Esophagus squamous epithelium (tissue), 5 donors: ENCODE data around the gene MTERF1. TPM values are rescaled to one million over a fixed set of nuclear protein-coding genes. Genes with fewer than 3 reads are reported as not detected.
"Not testable (repeated sequence)": the region's sequence is repeated elsewhere in the genome, so short reads cannot be mapped to it uniquely, and the experiment has no call there.

ENCODE experiments used
- DNase-seq: peaks from one replicate; lab custom pipeline; 2025; lab: John Stamatoyannopoulos, UW
- H3K27ac ChIP-seq, 4 donors: fragments of 200-600 bp; sonication (generic); one replicate each; pipeline ENCODE4 v1.5.1; 2016 to 2019; ENCODE audit warnings: mild to moderate bottlenecking in 1 of 4
- H3K27me3 ChIP-seq, 4 donors: fragments of 200-600 bp; sonication (generic); 1 replicate in 3 of 4; 2 replicates in 1 of 4; pipeline versions ENCODE4 v1.5.1 to v1.6.0; 2017 to 2021; ENCODE audit warnings: antibody characterized with exemption in 1 of 4
- H3K36me3 ChIP-seq, 3 donors: fragments of 200-600 bp; sonication (generic); one replicate each; pipeline ENCODE4 v1.5.1; 2016 to 2019
- H3K4me1 ChIP-seq, 3 donors: fragments of 200-600 bp; sonication (generic); one replicate each; pipeline ENCODE4 v1.5.1; 2017 to 2019
- H3K4me3 ChIP-seq, 4 donors: fragments of 200-600 bp; sonication (generic); 1 replicate in 3 of 4; 2 replicates in 1 of 4; pipeline ENCODE4 v1.5.1; 2016 to 2019; ENCODE audit warnings: mild to moderate bottlenecking in 2 of 4, moderate library complexity in 1 of 4
- H3K9me3 ChIP-seq, 3 donors: fragments of 200-600 bp; sonication (generic); one replicate each; pipeline ENCODE4 v1.5.1; 2016 to 2019
- POLR2A ChIP-seq, 4 donors: fragments of 450-650 bp; IDR thresholded peaks; one replicate each; pipeline ENCODE4 v1.6.1; 2017; ENCODE audit warnings: antibody characterized with exemption in 4 of 4, mild to moderate bottlenecking in 4 of 4, moderate library complexity in 3 of 4
- WGBS, 2 donors: methylation state at CpG; one replicate each; pipeline ENCODE4 v1.1.5; 2018; 5-methylcytosine and 5-hydroxymethylcytosine counted together
- intact Hi-C: fragments of 100-400 bp; cut with DNase I; formaldehyde crosslinking; loops from one replicate; pipeline ENCODE4 v1.15.0; 2022
- total RNA-seq, 4 donors: library from RNA; depleted of rRNA; stranded (reverse); fragments of >200 nt; gene quantifications; one replicate each; pipeline ENCODE4 v1.1.0, GENCODE V29; 2016
- TF ChIP-seq, protein P1 (sequence below), 6 experiments: fragments of 450-650 bp in 4 of 6; fragments of 200-600 bp in 2 of 6; sonication (generic) in 2 of 6; IDR thresholded peaks; one replicate each; pipeline ENCODE4 v1.5.1; 2016 to 2019; ENCODE audit warnings: antibody characterized with exemption in 6 of 6, mild to moderate bottlenecking in 4 of 6, moderate library complexity in 4 of 6
- donor health status: DM: yes; HTN: yes; CAD: no.

MTERF1 gene
- total RNA-seq, 4 donors from 2014 or later: 6.3 to 9.9 (median 9.2) TPM

DNA sequence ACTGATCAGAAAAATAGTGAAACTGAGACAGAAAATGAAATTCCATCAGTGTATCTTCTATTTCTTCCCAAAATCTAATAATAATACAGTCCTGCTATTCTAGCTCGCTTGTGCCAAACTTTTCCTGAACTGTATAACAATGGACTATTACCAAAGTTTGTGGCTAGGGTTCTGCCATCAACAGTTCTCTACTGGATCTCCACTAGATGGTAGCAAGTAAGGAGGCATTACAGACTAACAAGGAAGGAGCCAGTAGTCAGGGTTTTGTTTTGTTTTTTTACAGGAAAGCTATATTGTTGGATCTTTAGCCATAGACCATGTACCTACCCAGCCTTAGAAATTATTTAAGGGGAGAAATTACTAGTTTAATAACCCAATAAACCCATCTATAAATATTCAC lies 10.8 kb downstream of the MTERF1 start:
- intact Hi-C loops: no loop called here
- 80 to 81% methylated on average over 1 of the region's 1 CpG for WGBS, 2 donors

DNA sequence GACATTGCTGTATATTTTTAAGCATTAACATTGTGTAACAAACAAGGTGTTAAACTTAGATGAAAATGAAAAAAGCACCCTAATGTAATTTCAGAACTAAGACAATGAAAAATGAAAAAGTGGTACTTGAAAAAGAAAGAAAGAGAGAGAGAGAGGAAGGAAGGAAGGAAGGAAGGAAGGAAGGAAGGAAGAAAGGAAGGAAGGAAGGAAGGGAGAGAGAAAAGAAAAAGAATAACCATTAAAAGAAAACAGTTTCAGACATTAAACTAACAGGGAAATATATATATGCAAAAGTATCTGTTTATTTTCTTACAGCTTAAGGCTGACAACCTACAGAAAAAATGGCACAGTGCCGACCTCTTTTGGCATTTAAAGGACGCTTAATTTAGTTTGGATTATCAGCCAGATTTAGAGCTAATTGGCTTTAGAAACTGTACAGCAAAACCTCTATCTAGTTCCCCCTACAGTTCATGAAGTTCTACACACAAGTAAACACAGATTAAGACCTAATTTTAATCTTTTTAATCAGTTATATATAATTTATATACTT lies 13.8 kb downstream of the MTERF1 start:
- no peak overlapping the region for H3K27ac ChIP-seq
- no peak overlapping the region for H3K4me3 ChIP-seq
- WGBS, 2 donors: 17 to 27% methylated on average over 2 of the region's 2 CpGs
- peaks cover 0 to 3% (median 0%) of the 10 kb centered on the region in 3 donors for H3K36me3 ChIP-seq
- no peaks in the 10 kb centered on the region for H3K27me3 ChIP-seq
- intact Hi-C loops: no loop called here
- no peak for TF ChIP-seq POLR2A (IDR thresholded peaks at IDR 0.05)
- TF ChIP-seq, protein P1, sequence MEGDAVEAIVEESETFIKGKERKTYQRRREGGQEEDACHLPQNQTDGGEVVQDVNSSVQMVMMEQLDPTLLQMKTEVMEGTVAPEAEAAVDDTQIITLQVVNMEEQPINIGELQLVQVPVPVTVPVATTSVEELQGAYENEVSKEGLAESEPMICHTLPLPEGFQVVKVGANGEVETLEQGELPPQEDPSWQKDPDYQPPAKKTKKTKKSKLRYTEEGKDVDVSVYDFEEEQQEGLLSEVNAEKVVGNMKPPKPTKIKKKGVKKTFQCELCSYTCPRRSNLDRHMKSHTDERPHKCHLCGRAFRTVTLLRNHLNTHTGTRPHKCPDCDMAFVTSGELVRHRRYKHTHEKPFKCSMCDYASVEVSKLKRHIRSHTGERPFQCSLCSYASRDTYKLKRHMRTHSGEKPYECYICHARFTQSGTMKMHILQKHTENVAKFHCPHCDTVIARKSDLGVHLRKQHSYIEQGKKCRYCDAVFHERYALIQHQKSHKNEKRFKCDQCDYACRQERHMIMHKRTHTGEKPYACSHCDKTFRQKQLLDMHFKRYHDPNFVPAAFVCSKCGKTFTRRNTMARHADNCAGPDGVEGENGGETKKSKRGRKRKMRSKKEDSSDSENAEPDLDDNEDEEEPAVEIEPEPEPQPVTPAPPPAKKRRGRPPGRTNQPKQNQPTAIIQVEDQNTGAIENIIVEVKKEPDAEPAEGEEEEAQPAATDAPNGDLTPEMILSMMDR (IDR thresholded peaks at IDR 0.05): no peak
- no peaks in the 10 kb centered on the region for H3K9me3 ChIP-seq
- DNase-seq: no peak
- H3K4me1 ChIP-seq: peaks cover 0 to 6% (median 0%) of the 10 kb centered on the region in 3 donors

More for the DNA sequence above, 10.8 kb downstream of the MTERF1 start:
- Histone ChIP-seq H3K27ac (no peak overlapping the region), H3K27me3 (no peaks in the 10 kb centered on the region), H3K4me1 (peaks cover 0 to 6% (median 0%) of the 10 kb centered on the region in 3 donors), H3K4me3 (no peak overlapping the region), H3K9me3 (no peaks in the 10 kb centered on the region), H3K36me3 (peaks cover 0 to 22% (median 0%) of the 10 kb centered on the region in 3 donors)
- TF ChIP-seq, protein P1 (IDR thresholded peaks at IDR 0.05): no peak
- TF ChIP-seq POLR2A (IDR thresholded peaks at IDR 0.05): no peak
- DNase-seq: no peak

GRCh38 chr7:91865511-91865910 lies 15.0 kb downstream of the MTERF1 start:
- no peak for DNase-seq
- Histone ChIP-seq H3K27me3 (no peaks in the 10 kb centered on the region), H3K27ac (no peak overlapping the region), H3K9me3 (no peaks in the 10 kb centered on the region), H3K36me3 (no peaks in the 10 kb centered on the region), H3K4me1 (peaks cover 0 to 6% (median 0%) of the 10 kb centered on the region in 3 donors), H3K4me3 (no peak overlapping the region)
- TF ChIP-seq, protein P1 (IDR thresholded peaks at IDR 0.05): no peak
- intact Hi-C loops: no loop called here
- WGBS, 2 donors: 89 to 99% methylated on average over 2 of the region's 2 CpGs

DNA sequence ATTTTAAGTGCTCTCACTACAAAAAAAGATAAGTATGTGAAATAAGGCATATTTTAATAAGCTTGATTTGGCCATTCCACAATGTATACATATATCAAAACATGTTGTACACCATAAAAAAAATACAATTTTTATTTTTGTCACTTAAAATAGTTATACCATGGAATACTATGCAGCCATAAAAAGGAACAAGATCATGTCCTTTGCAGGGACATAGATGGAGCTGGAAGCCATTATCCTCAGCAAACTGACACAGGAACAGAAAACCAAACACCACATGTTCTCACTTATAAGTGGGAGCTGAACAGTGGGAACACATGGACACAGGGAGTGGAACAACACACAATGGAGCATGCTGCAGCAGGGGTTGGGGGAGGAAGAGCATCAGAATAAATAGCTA lies 15.9 kb downstream of the MTERF1 start:
- H3K4me3 ChIP-seq, intact Hi-C loops, DNase-seq: not testable (repeated sequence)

GRCh38 chr7:91864070-91864469 lies 16.4 kb downstream of the MTERF1 start:
- Histone ChIP-seq H3K27ac (no peak overlapping the region), H3K36me3 (no peaks in the 10 kb centered on the region), H3K27me3 (no peaks in the 10 kb centered on the region), H3K4me1 (peaks cover 0 to 6% (median 0%) of the 10 kb centered on the region in 3 donors), H3K9me3 (no peaks in the 10 kb centered on the region), H3K4me3 (no peak overlapping the region)
- TF ChIP-seq, protein P1 (IDR thresholded peaks at IDR 0.05): no peak
- no peak for TF ChIP-seq POLR2A (IDR thresholded peaks at IDR 0.05)
- no peak for DNase-seq
- intact Hi-C loops: no loop called here
- WGBS, 2 donors: 96 to 98% methylated on average over 6 of the region's 6 CpGs

More for the DNA sequence above, 15.9 kb downstream of the MTERF1 start:
- not testable (repeated sequence) for H3K36me3 ChIP-seq, H3K9me3 ChIP-seq, H3K27ac ChIP-seq, H3K27me3 ChIP-seq, H3K4me1 ChIP-seq
